C4-2B (cell line): ENCODE data around the gene AK4.
A peak's percentile ranks its signal among the peaks of the same experiment; 100 is the strongest.

Source experiments
- H3K27ac ChIP-seq: fragments of 450-650 bp; 2 replicates; pipeline ENCODE4 v1.5.1; 2017
- ZFX ChIP-seq: fragments of 450-650 bp; IDR thresholded peaks from 2 replicates; pipeline ENCODE4 v1.6.1; 2017
- TF ChIP-seq, protein P1 (sequence below): fragments of 450-650 bp; conservative IDR thresholded peaks from 2 replicates; pipeline ENCODE4 v1.5.1; 2017; ENCODE audit warnings: mild to moderate bottlenecking

The AK4 gene

DNA sequence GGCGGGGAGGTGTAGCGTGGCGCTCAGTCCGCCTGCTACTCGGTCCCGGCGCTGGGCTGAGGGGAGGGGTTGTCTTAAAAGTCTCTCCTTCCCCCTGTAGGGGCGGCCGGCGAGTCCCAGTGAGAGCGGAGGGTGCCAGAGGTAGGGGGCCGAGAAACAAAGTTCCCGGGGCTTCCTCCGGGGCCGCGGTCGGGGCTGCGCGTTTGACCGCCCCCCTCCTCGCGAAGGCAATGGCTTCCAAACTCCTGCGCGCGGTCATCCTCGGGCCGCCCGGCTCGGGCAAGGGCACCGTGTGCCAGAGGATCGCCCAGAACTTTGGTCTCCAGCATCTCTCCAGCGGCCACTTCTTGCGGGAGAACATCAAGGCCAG is at the start of gene AK4:
TSS of gene AK4 (plus strand) at position 26 of the 370 bp plus-strand sequence. CDS start at position 231, 205 bp downstream.
- H3K27ac ChIP-seq: peak within 1 kb of the TSS; percentile 94

DNA sequence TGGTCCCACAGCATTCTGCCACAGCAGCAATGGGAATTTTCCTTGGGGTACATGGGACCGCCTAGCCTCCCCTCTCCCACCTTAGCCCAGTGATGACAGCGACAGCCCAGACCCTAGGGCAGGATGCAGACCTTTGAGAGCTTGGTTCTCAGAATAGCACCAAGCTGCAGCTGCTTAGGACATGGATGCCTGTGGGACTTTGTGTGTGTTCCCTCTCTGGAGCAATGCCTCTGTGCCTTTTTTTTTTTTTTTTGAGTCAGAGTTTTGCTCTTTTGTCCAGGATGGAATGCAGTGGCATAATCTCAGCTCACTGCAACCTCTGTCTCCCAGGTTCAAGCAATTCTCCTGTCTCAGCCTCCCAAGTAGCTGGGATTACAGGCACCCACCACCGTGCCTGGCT is 44.2 kb upstream of the AK4 start:
- no peak for TF ChIP-seq ZFX
- TF ChIP-seq, protein P1, sequence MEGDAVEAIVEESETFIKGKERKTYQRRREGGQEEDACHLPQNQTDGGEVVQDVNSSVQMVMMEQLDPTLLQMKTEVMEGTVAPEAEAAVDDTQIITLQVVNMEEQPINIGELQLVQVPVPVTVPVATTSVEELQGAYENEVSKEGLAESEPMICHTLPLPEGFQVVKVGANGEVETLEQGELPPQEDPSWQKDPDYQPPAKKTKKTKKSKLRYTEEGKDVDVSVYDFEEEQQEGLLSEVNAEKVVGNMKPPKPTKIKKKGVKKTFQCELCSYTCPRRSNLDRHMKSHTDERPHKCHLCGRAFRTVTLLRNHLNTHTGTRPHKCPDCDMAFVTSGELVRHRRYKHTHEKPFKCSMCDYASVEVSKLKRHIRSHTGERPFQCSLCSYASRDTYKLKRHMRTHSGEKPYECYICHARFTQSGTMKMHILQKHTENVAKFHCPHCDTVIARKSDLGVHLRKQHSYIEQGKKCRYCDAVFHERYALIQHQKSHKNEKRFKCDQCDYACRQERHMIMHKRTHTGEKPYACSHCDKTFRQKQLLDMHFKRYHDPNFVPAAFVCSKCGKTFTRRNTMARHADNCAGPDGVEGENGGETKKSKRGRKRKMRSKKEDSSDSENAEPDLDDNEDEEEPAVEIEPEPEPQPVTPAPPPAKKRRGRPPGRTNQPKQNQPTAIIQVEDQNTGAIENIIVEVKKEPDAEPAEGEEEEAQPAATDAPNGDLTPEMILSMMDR: no peak
- no peak overlapping the region for H3K27ac ChIP-seq

DNA sequence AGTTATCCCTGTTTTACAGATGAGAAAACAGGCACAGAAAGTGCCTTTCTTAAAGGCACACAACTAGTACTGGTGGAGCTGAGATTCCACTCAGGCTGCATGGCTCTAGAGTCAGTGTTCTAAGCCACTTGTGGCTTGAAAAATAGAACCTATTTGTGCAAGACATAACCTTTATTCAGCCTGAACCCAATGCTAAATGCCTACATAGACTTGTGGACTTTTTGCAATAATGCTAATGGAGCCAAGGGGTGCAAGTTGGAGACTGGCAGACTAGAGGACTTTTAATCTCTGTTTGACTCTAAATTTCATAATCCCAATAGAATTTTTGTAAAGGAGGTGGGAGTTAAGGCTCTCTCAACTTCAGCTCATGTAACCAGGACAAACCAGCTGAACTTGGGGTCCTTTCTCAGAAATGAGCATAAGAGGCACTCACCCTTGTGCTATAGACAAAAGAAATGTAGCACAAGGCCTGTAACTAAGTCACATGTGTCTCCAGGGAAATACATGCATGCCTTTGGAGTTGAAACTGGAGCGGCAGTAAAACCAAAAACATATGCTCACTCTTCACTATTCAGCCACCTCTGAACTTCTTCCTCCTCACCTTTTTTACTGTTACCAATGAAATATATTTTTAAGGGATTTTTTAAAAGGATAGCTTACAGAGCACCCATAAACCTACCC is 43.0 kb upstream of the AK4 start:
- no peak for TF ChIP-seq ZFX
- TF ChIP-seq, protein P1: no peak
- no peak overlapping the region for H3K27ac ChIP-seq

DNA sequence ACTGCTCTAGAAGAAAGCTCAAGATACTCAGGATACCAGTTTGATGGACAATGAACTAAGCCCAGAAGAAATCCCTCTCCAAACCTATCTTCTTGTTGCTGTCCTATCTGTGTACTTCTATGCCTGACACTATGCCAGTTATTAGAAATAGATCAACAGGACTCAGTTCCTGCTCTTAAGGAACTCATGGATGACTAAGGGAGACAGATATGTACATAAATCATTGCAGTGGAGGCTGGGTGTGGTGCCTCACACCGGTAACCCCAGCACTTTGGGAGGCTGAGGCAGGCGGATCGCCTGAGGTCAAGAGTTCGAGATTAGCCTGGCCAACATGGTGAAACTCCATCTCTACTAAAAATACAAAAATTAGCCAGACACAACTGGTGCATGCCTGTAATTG is 42.4 kb upstream of the AK4 start:
- TF ChIP-seq, protein P1: no peak
- no peak for TF ChIP-seq ZFX
- H3K27ac ChIP-seq: no peak overlapping the region

DNA sequence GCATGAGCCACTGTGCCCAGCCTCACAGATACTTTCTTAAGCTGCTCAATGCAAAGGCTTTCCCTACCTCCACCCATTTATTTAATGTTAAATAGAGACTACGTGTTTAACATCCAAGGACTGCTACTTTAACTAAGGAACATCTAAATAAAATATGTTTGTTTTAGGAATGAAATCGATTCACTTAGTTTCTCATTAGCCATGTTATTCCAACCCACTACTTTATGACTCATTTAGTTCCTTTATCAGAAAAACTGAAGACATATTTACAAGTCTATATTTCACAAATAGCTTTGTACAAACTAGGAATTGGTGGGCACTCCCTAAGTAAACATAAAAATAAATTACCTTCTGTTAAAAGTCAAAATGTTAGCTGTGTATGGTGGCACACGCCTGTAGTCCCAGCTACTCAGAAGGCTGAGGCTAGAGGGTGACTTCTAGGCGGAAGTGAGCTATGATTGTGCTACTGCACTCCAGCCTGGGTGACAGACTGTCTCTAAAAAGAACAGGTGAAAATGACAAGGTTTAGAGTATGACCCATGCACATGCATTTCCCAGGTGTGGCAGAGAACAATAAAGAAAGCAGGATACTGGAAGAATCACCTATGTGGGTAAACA is 39.9 kb upstream of the AK4 start:
- TF ChIP-seq, protein P1: no peak
- TF ChIP-seq ZFX: no peak
- no peak overlapping the region for H3K27ac ChIP-seq

DNA sequence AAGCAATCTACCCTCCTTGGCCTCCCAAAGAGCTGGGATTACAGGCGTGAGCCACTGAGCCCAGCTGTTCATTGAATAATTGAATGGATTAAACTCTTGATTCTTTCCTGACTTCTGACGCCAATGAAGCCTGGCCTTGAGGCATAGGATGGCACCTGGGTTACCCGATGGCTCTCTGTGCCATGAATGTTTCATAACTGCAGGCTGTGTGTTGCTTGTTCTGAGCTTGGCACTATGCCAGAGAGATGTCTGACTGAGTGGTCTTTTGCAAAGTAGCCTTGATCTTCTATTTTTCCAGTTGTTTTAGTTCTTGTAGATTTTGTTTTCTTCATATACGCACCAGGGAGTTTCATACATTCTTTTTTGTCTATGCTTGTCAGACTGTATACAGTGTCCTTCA is 38.5 kb upstream of the AK4 start:
- TF ChIP-seq, protein P1: no peak
- no peak for TF ChIP-seq ZFX
- H3K27ac ChIP-seq: no peak overlapping the region

DNA sequence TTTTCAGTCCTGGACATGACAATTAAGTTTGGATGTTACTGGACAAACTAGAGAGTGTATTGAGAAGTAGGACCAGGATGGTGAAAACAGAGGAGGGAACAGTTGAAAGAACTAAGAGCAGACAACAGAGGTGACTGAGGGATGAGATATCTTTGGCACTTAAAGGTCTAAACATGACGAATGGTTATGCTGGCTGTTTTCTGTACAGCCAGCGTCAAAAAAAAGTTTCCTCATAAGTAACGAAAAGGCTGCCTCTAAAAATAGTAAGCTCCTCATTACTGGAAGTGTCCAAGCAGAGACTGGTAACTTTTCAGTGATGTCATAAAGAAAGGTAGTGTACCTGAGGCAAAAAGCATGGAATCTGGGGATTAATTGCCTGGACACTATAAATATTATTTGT is 35.2 kb upstream of the AK4 start:
- TF ChIP-seq ZFX: no peak
- TF ChIP-seq, protein P1: no peak
- H3K27ac ChIP-seq: no peak overlapping the region

DNA sequence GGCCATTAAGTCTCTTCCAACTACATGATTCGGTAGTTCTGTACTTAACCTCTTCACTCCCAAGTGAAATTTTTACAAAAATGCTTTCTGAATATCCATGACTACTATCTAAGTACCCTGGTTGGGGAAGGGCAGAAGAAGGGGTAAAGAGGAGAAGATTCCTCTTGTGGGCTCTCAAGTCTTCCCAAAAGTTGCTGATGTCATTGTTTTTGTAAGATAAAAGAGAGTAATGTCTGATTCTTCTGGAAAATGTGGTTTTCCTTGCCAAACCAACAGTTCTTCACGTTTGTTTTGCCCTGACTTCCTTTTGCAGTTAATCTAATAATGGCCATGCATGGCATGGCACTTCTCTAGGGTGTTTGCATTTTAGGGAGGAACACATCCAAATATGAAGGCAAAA is 34.7 kb upstream of the AK4 start:
- TF ChIP-seq, protein P1: no peak
- no peak for TF ChIP-seq ZFX
- H3K27ac ChIP-seq: no peak overlapping the region
